Measurements from ENCODE around the gene DNAJC5. TPM values are rescaled to one million over a fixed set of nuclear protein-coding genes. Genes with fewer than 3 reads are reported as not detected.
"Not testable (repeated sequence)": the region's sequence is repeated elsewhere in the genome, so short reads cannot be mapped to it uniquely, and the experiment has no call there.

DNAJC5 gene
- total RNA-seq, 6 donors from 2014 or later: 44.6 to 66.0 (median 60.7) TPM

DNA sequence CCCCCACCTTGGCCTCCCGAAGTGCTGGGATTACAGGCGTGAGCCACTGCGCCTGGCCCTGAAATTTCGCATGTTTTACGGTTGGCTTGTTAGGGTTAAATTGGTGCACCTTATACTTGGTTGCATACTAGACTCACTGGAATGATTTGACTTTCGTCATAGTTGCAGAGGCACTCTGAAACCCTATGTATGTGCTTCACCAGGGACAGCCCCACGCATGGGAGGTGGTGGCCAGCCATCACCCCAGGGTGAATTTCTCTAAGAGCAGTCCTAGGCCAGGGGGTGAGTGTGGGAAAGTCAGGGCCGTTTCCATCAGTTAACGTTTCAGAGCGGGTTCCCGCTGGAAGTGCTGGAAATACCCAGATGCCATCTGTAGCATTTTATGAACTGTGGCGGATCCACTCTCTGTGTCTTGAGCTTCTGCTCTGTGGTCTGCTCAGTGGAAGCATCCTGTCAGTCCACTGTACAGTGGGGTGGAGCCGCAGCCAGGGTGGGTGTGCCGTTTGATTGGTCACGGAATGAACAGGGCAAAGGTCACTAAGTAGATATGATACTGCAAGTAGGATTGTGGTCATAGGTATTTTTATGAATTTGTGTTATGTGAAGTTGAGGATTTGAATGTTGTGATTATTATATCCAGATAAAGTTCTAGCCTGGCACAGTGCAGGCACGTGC is 13.2 kb downstream of the DNAJC5 start:
- no peak for TF ChIP-seq EP300 (IDR thresholded peaks at IDR 0.05)
- TF ChIP-seq POLR2AphosphoS5 (IDR thresholded peaks at IDR 0.05): no peak
- TF ChIP-seq POLR2A (IDR thresholded peaks at IDR 0.05): no peak
- TF ChIP-seq, protein P1, sequence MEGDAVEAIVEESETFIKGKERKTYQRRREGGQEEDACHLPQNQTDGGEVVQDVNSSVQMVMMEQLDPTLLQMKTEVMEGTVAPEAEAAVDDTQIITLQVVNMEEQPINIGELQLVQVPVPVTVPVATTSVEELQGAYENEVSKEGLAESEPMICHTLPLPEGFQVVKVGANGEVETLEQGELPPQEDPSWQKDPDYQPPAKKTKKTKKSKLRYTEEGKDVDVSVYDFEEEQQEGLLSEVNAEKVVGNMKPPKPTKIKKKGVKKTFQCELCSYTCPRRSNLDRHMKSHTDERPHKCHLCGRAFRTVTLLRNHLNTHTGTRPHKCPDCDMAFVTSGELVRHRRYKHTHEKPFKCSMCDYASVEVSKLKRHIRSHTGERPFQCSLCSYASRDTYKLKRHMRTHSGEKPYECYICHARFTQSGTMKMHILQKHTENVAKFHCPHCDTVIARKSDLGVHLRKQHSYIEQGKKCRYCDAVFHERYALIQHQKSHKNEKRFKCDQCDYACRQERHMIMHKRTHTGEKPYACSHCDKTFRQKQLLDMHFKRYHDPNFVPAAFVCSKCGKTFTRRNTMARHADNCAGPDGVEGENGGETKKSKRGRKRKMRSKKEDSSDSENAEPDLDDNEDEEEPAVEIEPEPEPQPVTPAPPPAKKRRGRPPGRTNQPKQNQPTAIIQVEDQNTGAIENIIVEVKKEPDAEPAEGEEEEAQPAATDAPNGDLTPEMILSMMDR (IDR thresholded peaks at IDR 0.05): no peak
- Histone ChIP-seq H3K9me3 (no peaks in the 10 kb centered on the region), H3K4me1 (peaks cover 11 to 61% (median 21%) of the 10 kb centered on the region in 4 donors), H3K27me3 (no peaks in the 10 kb centered on the region), H3K36me3 (peaks cover 0 to under 1% (median 0%) of the 10 kb centered on the region in 4 donors), H3K27ac (no peak overlapping the region), H3K4me3 (no peak overlapping the region)
- ATAC-seq (ENCODE audit: low FRiP score in 2 of 2): no peak
- DNase-seq: no peak
- 77 to 79% methylated on average over 15 to 16 of the region's 16 CpGs for WGBS, 2 donors

DNA sequence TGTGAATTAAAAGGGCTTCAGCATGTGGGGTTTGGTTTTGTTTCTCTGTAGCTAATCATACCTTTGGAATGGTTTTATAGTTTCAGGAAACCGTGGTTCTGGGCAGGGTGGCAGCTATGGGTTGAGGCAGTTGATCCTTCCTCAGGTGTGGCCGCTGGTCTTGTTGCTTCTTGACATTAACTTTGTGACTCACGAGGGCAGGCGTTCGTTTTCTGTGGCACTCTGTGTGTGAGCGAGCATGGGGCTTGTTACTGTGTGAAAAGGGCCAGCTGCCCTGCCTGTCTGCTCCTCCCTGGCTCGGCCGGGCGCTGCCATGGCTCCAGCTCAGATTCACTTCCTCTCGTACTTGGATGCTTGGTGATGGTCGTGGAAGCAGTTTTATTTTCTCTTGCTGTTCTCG is 16.2 kb downstream of the DNAJC5 start:
- peaks cover 11 to 49% (median 13%) of the 10 kb centered on the region in 4 donors for H3K4me1 ChIP-seq
- H3K27me3 ChIP-seq: no peaks in the 10 kb centered on the region
- no peaks in the 10 kb centered on the region for H3K36me3 ChIP-seq
- TF ChIP-seq POLR2AphosphoS5 (IDR thresholded peaks at IDR 0.05) (no peak), POLR2A (IDR thresholded peaks at IDR 0.05) (no peak), EP300 (IDR thresholded peaks at IDR 0.05) (no peak)
- TF ChIP-seq, protein P1 (IDR thresholded peaks at IDR 0.05): no peak
- H3K27ac ChIP-seq: no peak overlapping the region
- WGBS, 2 donors: 42 to 59% methylated on average over 12 of the region's 12 CpGs
- DNase-seq (peak in 1 of 2 donors; percentile 47), ATAC-seq (ENCODE audit: low FRiP score in 2 of 2) (peak in 1 of 2 donors; percentile 48)
- no peak overlapping the region for H3K4me3 ChIP-seq
- no peaks in the 10 kb centered on the region for H3K9me3 ChIP-seq

DNA sequence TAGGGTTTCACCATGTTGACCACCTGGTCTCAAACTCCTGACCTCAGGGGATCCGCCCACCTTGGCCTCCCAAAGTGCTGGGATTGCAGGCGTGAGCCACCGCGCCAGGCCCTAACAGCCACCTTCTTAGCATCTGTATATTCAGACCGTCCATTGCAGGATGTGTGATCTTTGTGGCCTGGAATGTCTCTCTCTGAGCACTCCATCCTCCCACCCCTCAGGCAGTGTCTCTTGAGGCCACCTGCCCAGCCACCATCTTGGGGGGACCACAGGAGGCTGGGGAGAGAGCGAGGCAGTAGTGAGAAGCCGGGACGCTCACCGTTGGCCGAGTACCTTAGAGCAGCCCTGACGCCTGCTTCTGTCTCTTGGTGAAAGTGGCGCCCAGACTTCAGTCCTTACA is 18.8 kb downstream of the DNAJC5 start:
- WGBS, 2 donors: 95 to 96% methylated on average over 10 to 12 of the region's 12 CpGs
- peaks cover 11 to 32% (median 12%) of the 10 kb centered on the region in 4 donors for H3K4me1 ChIP-seq
- ATAC-seq (ENCODE audit: low FRiP score in 2 of 2): no peak

DNA sequence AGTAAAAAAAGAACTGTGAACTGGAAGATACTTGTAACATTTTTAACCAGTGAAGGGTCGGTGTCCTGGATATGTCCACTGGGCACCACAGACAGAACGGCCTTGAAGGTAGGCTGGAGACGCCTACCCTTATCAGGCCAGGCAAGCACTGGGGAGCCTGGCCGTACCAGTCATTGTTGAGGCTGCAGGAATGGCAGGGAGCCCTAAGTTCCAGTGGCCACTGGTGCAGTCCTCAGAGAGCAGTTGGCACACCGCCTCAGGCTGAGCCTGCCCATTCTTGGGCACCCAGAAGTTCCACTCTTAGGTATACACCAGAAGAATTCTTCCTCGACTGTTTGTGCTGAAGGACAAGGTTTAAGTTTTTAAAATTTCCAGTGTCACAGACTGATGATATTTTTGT is 20.5 kb downstream of the DNAJC5 start:
- peak in 1 of 2 donors; percentile 26 for ATAC-seq (ENCODE audit: low FRiP score in 2 of 2)
- H3K27ac ChIP-seq: no peak overlapping the region

More for the DNA sequence above, 18.8 kb downstream of the DNAJC5 start:
- Histone ChIP-seq H3K4me3 (no peak overlapping the region), H3K36me3 (peaks cover 0 to 12% (median 6%) of the 10 kb centered on the region in 4 donors), H3K9me3 (peaks cover 0 to 2% (median 0%) of the 10 kb centered on the region in 4 donors), H3K27ac (no peak overlapping the region), H3K27me3 (no peaks in the 10 kb centered on the region)
- TF ChIP-seq, protein P1 (IDR thresholded peaks at IDR 0.05): no peak
- TF ChIP-seq POLR2AphosphoS5 (IDR thresholded peaks at IDR 0.05) (no peak), POLR2A (IDR thresholded peaks at IDR 0.05) (no peak), EP300 (IDR thresholded peaks at IDR 0.05) (no peak)
- DNase-seq: no peak

DNA sequence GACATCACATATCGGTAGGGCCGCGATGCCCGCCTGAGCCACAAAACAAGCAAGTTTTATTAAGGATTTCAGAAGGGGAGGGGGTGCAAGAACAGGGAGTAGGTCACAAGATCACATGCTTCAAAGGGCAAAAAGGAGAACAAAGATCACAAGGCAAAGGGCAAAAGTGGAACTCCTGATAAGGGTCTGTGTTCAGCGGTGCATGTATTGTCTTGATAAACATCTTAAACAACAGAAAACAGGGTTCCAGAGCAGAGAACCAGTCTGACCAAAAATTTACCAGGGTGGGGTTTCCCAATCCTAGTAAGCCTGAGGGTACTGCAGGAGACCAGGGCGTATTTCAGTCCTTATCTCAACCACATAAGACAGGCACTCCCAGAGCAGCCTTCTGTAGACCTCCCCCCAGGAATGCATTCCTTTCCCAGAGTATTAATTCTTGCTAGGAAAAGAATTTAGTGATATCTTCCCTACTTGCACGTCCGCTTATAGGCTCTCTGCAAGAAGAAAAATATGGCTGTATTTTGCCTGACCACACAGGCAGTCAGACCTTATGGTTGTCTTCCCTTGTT is 21.5 kb downstream of the DNAJC5 start:
- not testable (repeated sequence) for H3K27me3 ChIP-seq; ATAC-seq (ENCODE audit: low FRiP score in 2 of 2); DNase-seq; H3K27ac ChIP-seq; H3K4me3 ChIP-seq; H3K9me3 ChIP-seq; H3K4me1 ChIP-seq
- WGBS, 2 donors: 89 to 97% methylated on average over 8 of the region's 8 CpGs
- H3K36me3 ChIP-seq: peaks cover 0 to 26% (median 13%) of the 10 kb centered on the region in 4 donors

More for the DNA sequence above, 20.5 kb downstream of the DNAJC5 start:
- peak in 1 of 2 donors; percentile 40 for DNase-seq
- TF ChIP-seq EP300 (IDR thresholded peaks at IDR 0.05) (no peak), POLR2A (IDR thresholded peaks at IDR 0.05) (no peak), POLR2AphosphoS5 (IDR thresholded peaks at IDR 0.05) (no peak)
- TF ChIP-seq, protein P1 (IDR thresholded peaks at IDR 0.05): no peak
- Histone ChIP-seq H3K4me1 (peaks cover 5 to 19% (median 12%) of the 10 kb centered on the region in 4 donors), H3K4me3 (no peak overlapping the region), H3K36me3 (peaks cover 0 to 21% (median 12%) of the 10 kb centered on the region in 4 donors), H3K9me3 (peaks cover 0 to 2% (median 0%) of the 10 kb centered on the region in 4 donors), H3K27me3 (no peaks in the 10 kb centered on the region)
- WGBS, 2 donors: 84 to 90% methylated on average over 5 to 6 of the region's 6 CpGs

Data from upper lobe of left lung (tissue), 6 donors.